H1 (cell line): ENCODE data around the gene KNDC1.

ENCODE experiments used
- ATF2 ChIP-seq: IDR thresholded peaks from 2 replicates; pipeline ENCODE4 v1.6.1; 2012; ENCODE audit warnings: low read length, inconsistent platforms
- EZH2 ChIP-seq: fragments of 200-600 bp; sonication (generic); IDR thresholded peaks from 2 replicates; pipeline ENCODE4 v1.7.1; 2012; ENCODE audit warnings: low read depth, mild to moderate bottlenecking, moderate library complexity, low read length, inconsistent platforms; ENCODE audit not compliant: severe bottlenecking
- POLR2A ChIP-seq, 2 experiments: IDR thresholded peaks; 1 replicate in 1 of 2; 2 replicates in 1 of 2; pipeline ENCODE4 v1.6.1; 2011; ENCODE audit warnings: low read depth in 2 of 2, low read length in 2 of 2, mild to moderate bottlenecking in 2 of 2; ENCODE audit errors: control extremely low read depth in 1 of 2
- POLR2AphosphoS5 ChIP-seq: IDR thresholded peaks from 2 replicates; pipeline ENCODE4 v1.6.1; 2011; ENCODE audit warnings: low read depth, low read length
- SUZ12 ChIP-seq: fragments of 200-600 bp; sonication (generic); IDR thresholded peaks from 2 replicates; pipeline ENCODE4 v1.6.1; 2012; ENCODE audit warnings: mild to moderate bottlenecking, inconsistent platforms, low read length, moderate library complexity, mixed read lengths
- TF ChIP-seq, protein P1 (sequence below), 3 experiments: IDR thresholded peaks; 1 replicate in 2 of 3; 2 replicates in 1 of 3; pipeline versions ENCODE4 v1.5.1 to v1.6.1; 2011; ENCODE audit warnings: low read length in 3 of 3, mild to moderate bottlenecking in 3 of 3, inconsistent platforms in 2 of 3, low read depth in 1 of 3, moderate library complexity in 1 of 3; ENCODE audit not compliant: insufficient read depth in 1 of 3; ENCODE audit errors: control extremely low read depth in 1 of 3

- TF ChIP-seq, protein P1, sequence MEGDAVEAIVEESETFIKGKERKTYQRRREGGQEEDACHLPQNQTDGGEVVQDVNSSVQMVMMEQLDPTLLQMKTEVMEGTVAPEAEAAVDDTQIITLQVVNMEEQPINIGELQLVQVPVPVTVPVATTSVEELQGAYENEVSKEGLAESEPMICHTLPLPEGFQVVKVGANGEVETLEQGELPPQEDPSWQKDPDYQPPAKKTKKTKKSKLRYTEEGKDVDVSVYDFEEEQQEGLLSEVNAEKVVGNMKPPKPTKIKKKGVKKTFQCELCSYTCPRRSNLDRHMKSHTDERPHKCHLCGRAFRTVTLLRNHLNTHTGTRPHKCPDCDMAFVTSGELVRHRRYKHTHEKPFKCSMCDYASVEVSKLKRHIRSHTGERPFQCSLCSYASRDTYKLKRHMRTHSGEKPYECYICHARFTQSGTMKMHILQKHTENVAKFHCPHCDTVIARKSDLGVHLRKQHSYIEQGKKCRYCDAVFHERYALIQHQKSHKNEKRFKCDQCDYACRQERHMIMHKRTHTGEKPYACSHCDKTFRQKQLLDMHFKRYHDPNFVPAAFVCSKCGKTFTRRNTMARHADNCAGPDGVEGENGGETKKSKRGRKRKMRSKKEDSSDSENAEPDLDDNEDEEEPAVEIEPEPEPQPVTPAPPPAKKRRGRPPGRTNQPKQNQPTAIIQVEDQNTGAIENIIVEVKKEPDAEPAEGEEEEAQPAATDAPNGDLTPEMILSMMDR (IDR thresholded peaks at IDR 0.05; ENCODE audit: control extremely low read depth in 1 of 3, insufficient read depth in 1 of 3, low read depth in 1 of 3, low read length in 3 of 3) = no peak
- TF ChIP-seq POLR2A (IDR thresholded peaks at IDR 0.05; ENCODE audit: control extremely low read depth in 1 of 2, low read depth in 2 of 2, low read length in 2 of 2) (no peak), POLR2AphosphoS5 (no peak), SUZ12 (no peak), EZH2 (no peak), ATF2 (no peak)
Observed at GRCh38 chr10:133130602-133131001, 29.4 kb upstream of the KNDC1 start.
